KMS-11 (cell line): Measurements from ENCODE around the gene ACMSD.

ENCODE experiments used
- H2AFZ ChIP-seq: fragments of 200-600 bp; sonication (generic); 2 replicates; pipeline ENCODE4 v1.6.1; 2016; ENCODE audit warnings: antibody characterized with exemption, mixed run types, low read depth
- H3K27ac ChIP-seq: fragments of 200-600 bp; sonication (generic); 2 replicates; pipeline ENCODE4 v1.6.1; 2016; ENCODE audit warnings: mild to moderate bottlenecking, mixed run types
- H3K27me3 ChIP-seq: fragments of 200-600 bp; sonication (generic); 2 replicates; pipeline ENCODE4 v1.6.1; 2017; ENCODE audit warnings: mild to moderate bottlenecking, low read depth, mixed run types, moderate library complexity; ENCODE audit not compliant: insufficient read depth
- H3K36me3 ChIP-seq: fragments of 200-600 bp; sonication (generic); 2 replicates; pipeline ENCODE4 v1.6.1; 2017; ENCODE audit warnings: mild to moderate bottlenecking, mixed run types; ENCODE audit not compliant: insufficient read depth
- H3K4me1 ChIP-seq: fragments of 200-600 bp; sonication (generic); 2 replicates; pipeline ENCODE4 v1.6.1; 2016; ENCODE audit warnings: mild to moderate bottlenecking, low read depth, mixed run types; ENCODE audit not compliant: poor library complexity, severe bottlenecking
- H3K4me2 ChIP-seq: fragments of 200-600 bp; sonication (generic); 2 replicates; pipeline ENCODE4 v1.7.0; 2016; ENCODE audit warnings: mild to moderate bottlenecking, mixed run types
- H3K4me3 ChIP-seq: fragments of 200-600 bp; sonication (generic); IDR thresholded peaks from 2 replicates; pipeline ENCODE4 v1.6.1; 2017; ENCODE audit warnings: low read depth, low read length, mixed read lengths; ENCODE audit not compliant: insufficient read depth
- H3K79me2 ChIP-seq: fragments of 200-600 bp; sonication (generic); 2 replicates; pipeline ENCODE4 v1.6.1; 2016; ENCODE audit warnings: low read depth, mixed run types; ENCODE audit not compliant: insufficient read depth
- H3K9ac ChIP-seq: fragments of 200-600 bp; sonication (generic); 2 replicates; pipeline ENCODE4 v1.6.1; 2016; ENCODE audit warnings: mild to moderate bottlenecking, mixed run types
- H4K20me1 ChIP-seq: fragments of 200-600 bp; sonication (generic); 2 replicates; pipeline ENCODE4 v1.6.1; 2016; ENCODE audit warnings: mild to moderate bottlenecking, mixed run types; ENCODE audit not compliant: insufficient read depth
- CTCF ChIP-seq: fragments of 200-600 bp; sonication (generic); conservative IDR thresholded peaks from 2 replicates; pipeline ENCODE4 v1.6.1; 2017; ENCODE audit warnings: low read depth, mild to moderate bottlenecking, antibody characterized with exemption, low read length, moderate library complexity, mixed read lengths

ACMSD gene

GRCh38 chr2:134919341-134920210 lies 81.2 kb downstream of the ACMSD start:
- peaks cover 3% of the 10 kb centered on the region; the same call in 1 of the 2 replicates for H4K20me1 ChIP-seq

GRCh38 chr2:134924912-134925311 lies 86.5 kb downstream of the ACMSD start:
- no peak overlapping the region for H3K9ac ChIP-seq
- no peaks in the 10 kb centered on the region for H3K27me3 ChIP-seq
- H3K36me3 ChIP-seq: no peaks in the 10 kb centered on the region
- peaks cover 43% of the 10 kb centered on the region for H3K4me1 ChIP-seq
- H4K20me1 ChIP-seq: peaks cover 18% of the 10 kb centered on the region
- no peak overlapping the region for H2AFZ ChIP-seq
- H3K79me2 ChIP-seq: peaks cover 88% of the 10 kb centered on the region
- H3K4me2 ChIP-seq: no peak overlapping the region
- no peak overlapping the region for H3K4me3 ChIP-seq
- H3K27ac ChIP-seq: no peak overlapping the region
- no peak for TF ChIP-seq CTCF

More at GRCh38 chr2:134919341-134920210, 81.2 kb downstream of the ACMSD start:
- Histone ChIP-seq H3K9ac (peak overlapping the region; percentile 96), H3K27ac (peak overlapping the region; percentile 92), H3K4me2 (peak overlapping the region; percentile 90), H3K36me3 (no peaks in the 10 kb centered on the region), H3K27me3 (no peaks in the 10 kb centered on the region), H3K4me3 (peak overlapping the region; percentile 25), H3K4me1 (peaks cover 28% of the 10 kb centered on the region), H2AFZ (peak overlapping the region; percentile 34; the same call in 1 of the 2 replicates), H3K79me2 (peaks cover 58% of the 10 kb centered on the region)
- TF ChIP-seq CTCF: no peak

- no peaks in the 10 kb centered on the region for H3K27me3 ChIP-seq
- peaks cover 32% of the 10 kb centered on the region for H3K4me1 ChIP-seq
- no peak overlapping the region for H3K9ac ChIP-seq
- no peak overlapping the region for H3K27ac ChIP-seq
- no peak for TF ChIP-seq CTCF
- no peak overlapping the region for H3K4me2 ChIP-seq
- H3K79me2 ChIP-seq: peaks cover 84% of the 10 kb centered on the region
- no peak overlapping the region for H3K4me3 ChIP-seq
- H2AFZ ChIP-seq: no peak overlapping the region
- no peaks in the 10 kb centered on the region for H3K36me3 ChIP-seq
- peaks cover 20% of the 10 kb centered on the region for H4K20me1 ChIP-seq
These were observed 88.0 kb downstream of the ACMSD start for GRCh38 chr2:134926231-134926931.

GRCh38 chr2:134927195-134927594 lies 88.8 kb downstream of the ACMSD start:
- Histone ChIP-seq H3K4me3 (no peak overlapping the region), H3K9ac (no peak overlapping the region), H3K4me1 (peaks cover 25% of the 10 kb centered on the region), H3K79me2 (peaks cover 84% of the 10 kb centered on the region), H3K27me3 (no peaks in the 10 kb centered on the region), H4K20me1 (peaks cover 22% of the 10 kb centered on the region), H2AFZ (no peak overlapping the region), H3K27ac (no peak overlapping the region), H3K4me2 (no peak overlapping the region), H3K36me3 (no peaks in the 10 kb centered on the region)
- no peak for TF ChIP-seq CTCF
